ENCODE measurements around the gene GLRX3. TPM values are rescaled to one million over a fixed set of nuclear protein-coding genes. Genes with fewer than 3 reads are reported as not detected.

The GLRX3 gene
- total and polyA plus RNA-seq, 10 of the 15 experiments (the other 5 are each of a cell fraction or from before 2014, with no cell fraction given) = 94.7 to 209 (median 131) TPM

DNA sequence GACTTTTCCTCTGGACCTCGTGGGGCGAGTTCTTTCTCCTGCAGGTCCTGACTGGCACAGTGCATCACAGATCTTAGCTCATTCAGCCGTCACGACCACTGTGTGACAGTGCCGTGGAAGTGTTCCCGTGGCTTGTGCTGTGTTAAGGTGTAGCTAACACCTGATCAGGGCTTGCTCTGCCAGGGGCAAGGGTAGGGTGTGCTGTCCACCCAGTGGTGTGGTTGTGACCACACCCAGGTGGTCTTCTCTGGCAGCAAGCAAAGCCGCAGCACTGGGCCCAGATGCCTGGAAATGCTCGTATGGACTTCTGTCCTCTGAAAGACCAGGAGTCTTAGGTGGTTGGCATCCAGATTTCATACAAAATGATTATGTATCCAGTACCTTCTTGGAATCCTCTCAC, 86.2 kb downstream of the GLRX3 start (continued):
- no peak for TF ChIP-seq ATF3 (IDR thresholded peaks at IDR 0.05; ENCODE audit: borderline replicate concordance, extremely low read depth, low read depth, low read length)
- no peak for TF ChIP-seq E2F8 (IDR thresholded peaks at IDR 0.05; ENCODE audit: low read depth, partially characterized antibody)
- no peak for TF ChIP-seq HDAC2 (IDR thresholded peaks at IDR 0.05)
- no peak for TF ChIP-seq BRCA1 (IDR thresholded peaks at IDR 0.05; ENCODE audit: low read depth, low read length)
- TF ChIP-seq GATAD2B (conservative IDR thresholded peaks at IDR 0.05; ENCODE audit: low read depth) = no peak

GRCh38 chr10:130224228-130224627, 88.0 kb downstream of the GLRX3 start:
- H3K27ac ChIP-seq (ENCODE audit: control insufficient read depth, insufficient read depth) = no peak overlapping the region
- H3K9ac ChIP-seq (ENCODE audit: control insufficient read depth, insufficient read depth, low read length) = no peak overlapping the region
- no peaks in the 10 kb centered on the region; a peak in 1 of 4 replicates for H3K36me3 ChIP-seq (ENCODE audit: control insufficient read depth in 2 of 2, insufficient read depth in 2 of 2, low read length in 1 of 2)
- DNase-seq (ENCODE audit: low read depth, low spot score) (no peak), FAIRE-seq (no peak), ATAC-seq (no peak)
- ChIA-PET POLR2A (no interaction called here), SMC1A (ENCODE audit: uncharacterized antibody, unreplicated experiment) (no interaction called here), RAD21 (ENCODE audit: unreplicated experiment) (no interaction called here), CTCF (no interaction called here)
- no peaks in the 10 kb centered on the region for H3K27me3 ChIP-seq (replicated peaks in 1 of 2; ENCODE audit: control insufficient read depth in 2 of 2, insufficient read depth in 2 of 2, low read length in 1 of 2)
- WGBS (ENCODE audit: insufficient coverage, insufficient replicate concordance, low lambda C conversion rate, missing lambda C conversion rate) = 23% methylated on average over 4 of the region's 4 CpGs
- no TSS peak for BruUV-seq (replicated peaks)
- no peak overlapping the region for H3K4me3 ChIP-seq
- in situ Hi-C loops (cut with MboI) = no loop called here
- H3K4me1 ChIP-seq (ENCODE audit: control insufficient read depth, insufficient read depth, low read length) = no peaks in the 10 kb centered on the region
- H3K79me2 ChIP-seq (ENCODE audit: control insufficient read depth, insufficient read depth, low read length) = no peaks in the 10 kb centered on the region
- H3K9me3 ChIP-seq (replicated peaks; ENCODE audit: control insufficient read depth, insufficient read depth, low read length) = no peaks in the 10 kb centered on the region
- no peak overlapping the region for H3K4me2 ChIP-seq (ENCODE audit: control insufficient read depth, insufficient read depth)
- no peak overlapping the region for H2AFZ ChIP-seq (ENCODE audit: control insufficient read depth, low read depth, low read length)
- H4K20me1 ChIP-seq (ENCODE audit: control insufficient read depth, insufficient read depth) = no peaks in the 10 kb centered on the region
- intact Hi-C loops (cut with micrococcal nuclease; ENCODE audit: unreplicated experiment) = no loop called here
- TF ChIP-seq JUND (IDR thresholded peaks at IDR 0.05; ENCODE audit: low read depth, low read length) (no peak), ATF7 (IDR thresholded peaks at IDR 0.05; ENCODE audit: low read depth) (no peak), CBFB (IDR thresholded peaks at IDR 0.05; ENCODE audit: low read depth) (no peak), SP1 (IDR thresholded peaks at IDR 0.05; ENCODE audit: low read depth, low read length) (no peak), SUZ12 (IDR thresholded peaks at IDR 0.05; ENCODE audit: unreplicated experiment) (no peak), FOS (IDR thresholded peaks at IDR 0.05; ENCODE audit: borderline replicate concordance, extremely low read depth, insufficient read length) (no peak), ZBED1 (IDR thresholded peaks at IDR 0.05; ENCODE audit: borderline replicate concordance) (no peak), NR2C2 (IDR thresholded peaks at IDR 0.05; ENCODE audit: borderline replicate concordance, control insufficient read depth, insufficient read length, low read depth) (no peak), BACH1 (IDR thresholded peaks at IDR 0.05; ENCODE audit: borderline replicate concordance) (no peak), MYC (IDR thresholded peaks at IDR 0.05; ENCODE audit: insufficient read depth, insufficient read length, insufficient replicate concordance, low read length, severe bottlenecking) (no peak), ASH2L (IDR thresholded peaks at IDR 0.05; ENCODE audit: borderline replicate concordance, low read depth) (no peak), TBL1XR1 (IDR thresholded peaks at IDR 0.05; ENCODE audit: low read depth, low read length) (no peak), NFYB (IDR thresholded peaks at IDR 0.05; ENCODE audit: insufficient read depth, low read depth, low read length) (no peak)
- TF ChIP-seq, protein P1, sequence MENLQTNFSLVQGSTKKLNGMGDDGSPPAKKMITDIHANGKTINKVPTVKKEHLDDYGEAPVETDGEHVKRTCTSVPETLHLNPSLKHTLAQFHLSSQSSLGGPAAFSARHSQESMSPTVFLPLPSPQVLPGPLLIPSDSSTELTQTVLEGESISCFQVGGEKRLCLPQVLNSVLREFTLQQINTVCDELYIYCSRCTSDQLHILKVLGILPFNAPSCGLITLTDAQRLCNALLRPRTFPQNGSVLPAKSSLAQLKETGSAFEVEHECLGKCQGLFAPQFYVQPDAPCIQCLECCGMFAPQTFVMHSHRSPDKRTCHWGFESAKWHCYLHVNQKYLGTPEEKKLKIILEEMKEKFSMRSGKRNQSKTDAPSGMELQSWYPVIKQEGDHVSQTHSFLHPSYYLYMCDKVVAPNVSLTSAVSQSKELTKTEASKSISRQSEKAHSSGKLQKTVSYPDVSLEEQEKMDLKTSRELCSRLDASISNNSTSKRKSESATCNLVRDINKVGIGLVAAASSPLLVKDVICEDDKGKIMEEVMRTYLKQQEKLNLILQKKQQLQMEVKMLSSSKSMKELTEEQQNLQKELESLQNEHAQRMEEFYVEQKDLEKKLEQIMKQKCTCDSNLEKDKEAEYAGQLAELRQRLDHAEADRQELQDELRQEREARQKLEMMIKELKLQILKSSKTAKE (IDR thresholded peaks at IDR 0.05; ENCODE audit: low read depth, poor library complexity, severe bottlenecking) = no peak
